Measurements from ENCODE around the gene SLC4A9. TPM values are rescaled to one million over a fixed set of nuclear protein-coding genes. Genes with fewer than 3 reads are reported as not detected.

Gene SLC4A9, protein sequence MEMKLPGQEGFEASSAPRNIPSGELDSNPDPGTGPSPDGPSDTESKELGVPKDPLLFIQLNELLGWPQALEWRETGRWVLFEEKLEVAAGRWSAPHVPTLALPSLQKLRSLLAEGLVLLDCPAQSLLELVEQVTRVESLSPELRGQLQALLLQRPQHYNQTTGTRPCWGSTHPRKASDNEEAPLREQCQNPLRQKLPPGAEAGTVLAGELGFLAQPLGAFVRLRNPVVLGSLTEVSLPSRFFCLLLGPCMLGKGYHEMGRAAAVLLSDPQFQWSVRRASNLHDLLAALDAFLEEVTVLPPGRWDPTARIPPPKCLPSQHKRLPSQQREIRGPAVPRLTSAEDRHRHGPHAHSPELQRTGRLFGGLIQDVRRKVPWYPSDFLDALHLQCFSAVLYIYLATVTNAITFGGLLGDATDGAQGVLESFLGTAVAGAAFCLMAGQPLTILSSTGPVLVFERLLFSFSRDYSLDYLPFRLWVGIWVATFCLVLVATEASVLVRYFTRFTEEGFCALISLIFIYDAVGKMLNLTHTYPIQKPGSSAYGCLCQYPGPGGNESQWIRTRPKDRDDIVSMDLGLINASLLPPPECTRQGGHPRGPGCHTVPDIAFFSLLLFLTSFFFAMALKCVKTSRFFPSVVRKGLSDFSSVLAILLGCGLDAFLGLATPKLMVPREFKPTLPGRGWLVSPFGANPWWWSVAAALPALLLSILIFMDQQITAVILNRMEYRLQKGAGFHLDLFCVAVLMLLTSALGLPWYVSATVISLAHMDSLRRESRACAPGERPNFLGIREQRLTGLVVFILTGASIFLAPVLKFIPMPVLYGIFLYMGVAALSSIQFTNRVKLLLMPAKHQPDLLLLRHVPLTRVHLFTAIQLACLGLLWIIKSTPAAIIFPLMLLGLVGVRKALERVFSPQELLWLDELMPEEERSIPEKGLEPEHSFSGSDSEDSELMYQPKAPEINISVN
- under 1 TPM in 1 of 5 donors, not detected in 4; 0.18 TPM for total RNA-seq
- 0.06 TPM for total RNA-seq (2013)
- 0 to 0.25 (median 0.05) reads per million in 29 experiments for total RNA-seq

DNA sequence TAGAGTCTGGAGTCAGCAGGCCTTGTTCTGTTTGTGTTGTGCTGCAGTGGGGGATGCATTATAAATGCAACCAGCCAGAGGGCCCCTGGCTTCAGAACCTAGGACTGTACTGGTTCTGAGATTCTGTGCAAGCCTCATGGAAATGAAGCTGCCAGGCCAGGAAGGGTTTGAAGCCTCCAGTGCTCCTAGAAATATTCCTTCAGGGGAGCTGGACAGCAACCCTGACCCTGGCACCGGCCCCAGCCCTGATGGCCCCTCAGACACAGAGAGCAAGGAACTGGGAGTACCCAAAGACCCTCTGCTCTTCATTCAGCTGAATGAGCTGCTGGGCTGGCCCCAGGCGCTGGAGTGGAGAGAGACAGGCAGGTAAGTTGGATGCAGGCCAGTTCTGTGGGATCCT, at the start of gene SLC4A9:
SLC4A9 (plus strand) TSS at position 94 of the 400 bp plus-strand sequence; CDS start at position 137, 43 bp downstream.
- peaks cover 0 to 9% of the 10 kb centered on the region in 2 experiments for H3K27me3 ChIP-seq (replicated peaks in 1 of 2; ENCODE audit: control insufficient read depth in 2 of 2, extremely low read depth in 1 of 2, insufficient read depth in 2 of 2, low read length in 1 of 2)
- H3K4me3 Mint-ChIP-seq: no peak within 1 kb of the TSS
- 100% methylated on average over 1 of the region's 2 CpGs for WGBS (ENCODE audit: insufficient coverage)
- H3K27me3 Mint-ChIP-seq: peaks cover 3 to 7% of the 10 kb centered on the region in 2 donors
- peaks cover 0 to 21% of the 10 kb centered on the region in 2 experiments for H3K4me1 ChIP-seq (ENCODE audit: control insufficient read depth in 1 of 2, extremely low read depth in 1 of 2, insufficient read depth in 2 of 2, low read length in 2 of 2)
- no peaks in the 10 kb centered on the region for H3K36me3 Mint-ChIP-seq
- H3K4me3 ChIP-seq (ENCODE audit: control insufficient read depth in 1 of 2, extremely low read depth in 1 of 2, low read length in 1 of 2): no peak within 1 kb of the TSS
- no peak within 1 kb of the TSS for H3K27ac ChIP-seq (ENCODE audit: low read length)
- no peaks in the 10 kb centered on the region for H3K9me3 ChIP-seq
- POLR2A ChIA-PET: interaction anchor here in 1 of 2 donors (0.6 kb wide), 1 partner anchor 170 kb away, joined by 3 read pairs; no protein-coding TSS in a partner anchor
- no peaks in the 10 kb centered on the region for H3K9me3 Mint-ChIP-seq
- no peak within 1 kb of the TSS for H3K27ac Mint-ChIP-seq
- CTCF ChIA-PET: interaction anchor here (0.6 to 1.2 kb wide), 5 partner anchors 8 to 93 kb away, joined by 3 to 14 read pairs (median 4); no protein-coding TSS in a partner anchor
- peaks cover 12 to 16% (median 15%) of the 10 kb centered on the region in 3 donors for H3K4me1 Mint-ChIP-seq
- DNase-seq (no peak), ATAC-seq (replicated peaks in 1 of 4) (no peak)
- no peaks in the 10 kb centered on the region for H3K36me3 ChIP-seq (ENCODE audit: control insufficient read depth in 2 of 2, extremely low read depth in 1 of 2, insufficient read depth in 1 of 2, low read length in 1 of 2)

DNA sequence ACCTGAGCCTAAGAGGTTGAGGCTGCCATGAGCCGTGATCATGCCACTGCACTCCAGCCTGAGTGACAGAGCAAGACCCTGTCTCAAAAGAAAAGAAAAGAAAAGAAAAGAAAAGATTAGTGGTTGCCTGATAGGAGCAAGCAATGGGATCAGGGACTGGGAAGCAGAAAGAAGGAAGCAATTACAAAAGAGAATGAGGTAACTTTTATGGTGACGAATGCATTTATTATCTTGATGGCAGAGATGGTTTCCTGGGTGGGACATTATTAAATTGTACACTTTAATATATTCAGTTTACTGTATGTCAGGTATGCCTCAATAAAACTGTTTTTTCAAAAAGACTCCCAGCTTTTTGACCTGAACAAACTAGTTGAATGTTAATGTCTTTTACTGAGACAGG, 49.6 kb upstream of the SLC4A9 start:
- Histone ChIP-seq H3K4me1 (ENCODE audit: control insufficient read depth in 1 of 2, extremely low read depth in 1 of 2, insufficient read depth in 2 of 2, low read length in 2 of 2) (no peaks in the 10 kb centered on the region), H3K4me3 (ENCODE audit: control insufficient read depth in 1 of 2, extremely low read depth in 1 of 2, low read length in 1 of 2) (no peak overlapping the region), H3K27ac (ENCODE audit: low read length) (no peak overlapping the region), H3K36me3 (ENCODE audit: control insufficient read depth in 2 of 2, extremely low read depth in 1 of 2, insufficient read depth in 1 of 2, low read length in 1 of 2) (no peaks in the 10 kb centered on the region), H3K9me3 (no peaks in the 10 kb centered on the region), H3K27me3 (replicated peaks in 1 of 2; ENCODE audit: control insufficient read depth in 2 of 2, extremely low read depth in 1 of 2, insufficient read depth in 2 of 2, low read length in 1 of 2) (peaks cover 0 to 4% of the 10 kb centered on the region in 2 experiments)
- ChIA-PET CTCF (interaction anchor here in 1 of 2 donors (0.6 to 0.7 kb wide), 2 partner anchors 132 to 364 kb away, joined by 4 to 7 read pairs; no protein-coding TSS in a partner anchor), POLR2A (no interaction called here)
- Mint-ChIP-seq H3K27me3 (peaks cover 4 to 5% of the 10 kb centered on the region in 2 donors), H3K4me3 (no peak overlapping the region), H3K9me3 (no peaks in the 10 kb centered on the region), H3K27ac (no peak overlapping the region), H3K36me3 (no peaks in the 10 kb centered on the region), H3K4me1 (no peaks in the 10 kb centered on the region)
- 100% methylated on average over 1 of the region's 2 CpGs for WGBS (ENCODE audit: insufficient coverage)
- ATAC-seq (replicated peaks in 1 of 4) (no peak), DNase-seq (no peak)

DNA sequence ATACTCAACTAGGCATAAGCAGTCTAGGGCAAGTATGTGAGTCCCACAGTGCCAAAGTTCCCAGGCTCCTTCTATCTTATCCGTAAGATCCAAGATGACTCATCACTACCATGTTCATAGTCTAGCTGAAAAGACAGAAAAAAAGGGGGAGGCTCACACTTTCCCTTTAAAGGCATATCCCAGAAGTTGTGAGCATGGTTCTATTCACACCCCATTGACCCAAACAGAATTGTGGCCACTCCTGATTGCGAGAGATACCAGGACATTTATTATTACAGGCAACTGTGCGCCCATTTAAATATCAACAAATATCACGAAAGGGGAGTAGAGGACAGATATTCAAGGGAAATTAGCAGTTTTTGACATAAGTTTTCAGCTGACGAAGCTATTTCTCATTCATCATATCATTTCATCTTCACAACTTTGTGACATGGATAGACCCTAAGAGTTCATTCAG, 49.0 kb upstream of the SLC4A9 start:
- Histone ChIP-seq H3K4me1 (ENCODE audit: control insufficient read depth in 1 of 2, extremely low read depth in 1 of 2, insufficient read depth in 2 of 2, low read length in 2 of 2) (no peaks in the 10 kb centered on the region), H3K27ac (ENCODE audit: low read length) (no peak overlapping the region), H3K36me3 (ENCODE audit: control insufficient read depth in 2 of 2, extremely low read depth in 1 of 2, insufficient read depth in 1 of 2, low read length in 1 of 2) (no peaks in the 10 kb centered on the region), H3K9me3 (no peaks in the 10 kb centered on the region), H3K27me3 (replicated peaks in 1 of 2; ENCODE audit: control insufficient read depth in 2 of 2, extremely low read depth in 1 of 2, insufficient read depth in 2 of 2, low read length in 1 of 2) (peaks cover 0 to 4% of the 10 kb centered on the region in 2 experiments), H3K4me3 (ENCODE audit: control insufficient read depth in 1 of 2, extremely low read depth in 1 of 2, low read length in 1 of 2) (no peak overlapping the region)
- ATAC-seq (replicated peaks in 1 of 4) (no peak), DNase-seq (no peak)
- Mint-ChIP-seq H3K9me3 (no peaks in the 10 kb centered on the region), H3K27ac (no peak overlapping the region), H3K4me3 (no peak overlapping the region), H3K27me3 (peaks cover 4 to 5% of the 10 kb centered on the region in 2 donors), H3K36me3 (no peaks in the 10 kb centered on the region), H3K4me1 (no peaks in the 10 kb centered on the region)
- POLR2A ChIA-PET: interaction anchor here in 1 of 2 donors (0.6 kb wide), 1 partner anchor 1127 kb away, joined by 3 read pairs; no protein-coding TSS in a partner anchor
- 100% methylated on average over 1 of the region's 5 CpGs for WGBS (ENCODE audit: insufficient coverage)
- CTCF ChIA-PET: interaction anchor here in 1 of 2 donors (0.6 to 1.3 kb wide), 3 partner anchors 41 to 364 kb away, joined by 3 to 7 read pairs (median 4); no protein-coding TSS in a partner anchor

DNA sequence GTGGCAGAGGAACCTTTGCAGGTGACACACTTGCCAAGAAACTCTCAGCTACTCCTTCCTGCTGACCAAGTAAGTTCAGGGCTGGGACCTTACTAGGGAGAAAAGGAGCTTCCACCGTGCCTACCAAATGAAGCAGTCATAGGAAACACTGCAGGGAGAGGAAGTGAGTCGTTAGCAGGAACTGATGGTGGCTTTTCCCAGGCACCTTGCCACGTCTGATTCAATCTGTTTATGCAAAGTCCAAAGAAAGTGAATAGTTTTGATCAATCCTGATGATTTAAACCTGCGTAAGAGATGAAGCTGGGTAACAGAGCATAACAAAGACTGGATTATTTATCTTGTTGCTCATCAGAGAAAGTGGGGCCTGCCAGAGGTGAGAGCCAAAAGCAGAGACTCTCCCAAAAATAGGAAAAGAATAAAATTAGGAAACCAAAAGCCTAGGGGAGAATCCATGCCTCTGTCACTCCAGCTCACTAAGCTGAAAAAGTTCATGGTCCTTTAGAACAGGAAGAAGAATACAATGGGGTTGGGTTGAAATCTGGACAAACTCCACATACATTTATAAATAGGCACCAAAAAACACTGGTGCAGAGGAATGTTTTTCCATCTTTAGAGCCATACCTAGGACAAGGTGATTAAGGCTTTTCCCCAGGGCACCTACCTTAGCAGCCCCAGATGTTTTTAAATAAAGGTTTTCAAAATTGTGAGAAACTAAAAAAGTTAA, 47.8 kb upstream of the SLC4A9 start:
- peaks cover 0 to 5% of the 10 kb centered on the region in 2 donors for H3K27me3 Mint-ChIP-seq
- H3K4me3 Mint-ChIP-seq: no peak overlapping the region
- ChIA-PET POLR2A (no interaction called here), CTCF (interaction anchor here in 1 of 2 donors (1.3 kb wide), 1 partner anchor 39 kb away, joined by 3 read pairs; no protein-coding TSS in a partner anchor)
- 11% methylated on average over 3 of the region's 4 CpGs for WGBS (ENCODE audit: insufficient coverage)
- H3K4me1 Mint-ChIP-seq: no peaks in the 10 kb centered on the region
- H3K27ac Mint-ChIP-seq: no peak overlapping the region
- H3K9me3 ChIP-seq: no peaks in the 10 kb centered on the region
- H3K36me3 ChIP-seq (ENCODE audit: control insufficient read depth in 2 of 2, extremely low read depth in 1 of 2, insufficient read depth in 1 of 2, low read length in 1 of 2): no peaks in the 10 kb centered on the region
- DNase-seq (no peak), ATAC-seq (replicated peaks in 1 of 4) (no peak)
- H3K4me3 ChIP-seq (ENCODE audit: control insufficient read depth in 1 of 2, extremely low read depth in 1 of 2, low read length in 1 of 2): no peak overlapping the region
- peaks cover 0 to under 1% of the 10 kb centered on the region in 2 experiments for H3K27me3 ChIP-seq (replicated peaks in 1 of 2; ENCODE audit: control insufficient read depth in 2 of 2, extremely low read depth in 1 of 2, insufficient read depth in 2 of 2, low read length in 1 of 2)
- no peaks in the 10 kb centered on the region for H3K4me1 ChIP-seq (ENCODE audit: control insufficient read depth in 1 of 2, extremely low read depth in 1 of 2, insufficient read depth in 2 of 2, low read length in 2 of 2)
- no peak overlapping the region for H3K27ac ChIP-seq (ENCODE audit: low read length)
- H3K36me3 Mint-ChIP-seq: no peaks in the 10 kb centered on the region
- no peaks in the 10 kb centered on the region for H3K9me3 Mint-ChIP-seq

DNA sequence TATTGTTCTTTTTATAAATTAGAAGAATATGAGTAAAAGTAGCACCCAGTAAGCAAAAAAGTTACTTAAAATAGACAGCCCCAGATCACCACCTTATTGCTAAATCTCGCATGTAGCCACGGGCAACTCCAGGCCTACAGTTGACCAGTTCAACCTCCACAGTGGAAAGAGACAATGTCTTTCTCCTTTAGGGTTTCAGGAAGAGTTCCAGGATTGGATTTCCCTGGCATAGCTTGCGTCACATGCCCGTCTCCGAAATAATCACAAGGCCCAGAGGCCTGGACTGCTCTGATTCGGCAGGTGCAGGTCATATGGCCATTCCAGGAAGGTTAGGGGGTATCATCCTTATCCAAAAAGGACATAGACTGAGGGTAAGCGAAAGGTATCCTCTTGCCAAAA, 47.2 kb upstream of the SLC4A9 start:
- POLR2A ChIA-PET: no interaction called here
- no peaks in the 10 kb centered on the region for H3K4me1 ChIP-seq (ENCODE audit: control insufficient read depth in 1 of 2, extremely low read depth in 1 of 2, insufficient read depth in 2 of 2, low read length in 2 of 2)
- Mint-ChIP-seq H3K4me3 (no peak overlapping the region), H3K9me3 (no peaks in the 10 kb centered on the region), H3K27me3 (peaks cover 0 to 5% of the 10 kb centered on the region in 2 donors), H3K4me1 (no peaks in the 10 kb centered on the region), H3K36me3 (no peaks in the 10 kb centered on the region), H3K27ac (no peak overlapping the region)
- DNase-seq: no peak
- no peaks in the 10 kb centered on the region for H3K27me3 ChIP-seq (replicated peaks in 1 of 2; ENCODE audit: control insufficient read depth in 2 of 2, extremely low read depth in 1 of 2, insufficient read depth in 2 of 2, low read length in 1 of 2)
- no peaks in the 10 kb centered on the region for H3K36me3 ChIP-seq (ENCODE audit: control insufficient read depth in 2 of 2, extremely low read depth in 1 of 2, insufficient read depth in 1 of 2, low read length in 1 of 2)
- 100% methylated on average over 3 of the region's 7 CpGs for WGBS (ENCODE audit: insufficient coverage)
- no peak overlapping the region for H3K27ac ChIP-seq (ENCODE audit: low read length)
- H3K4me3 ChIP-seq (ENCODE audit: control insufficient read depth in 1 of 2, extremely low read depth in 1 of 2, low read length in 1 of 2): no peak overlapping the region
- ATAC-seq (replicated peaks in 1 of 4): no peak
- H3K9me3 ChIP-seq: no peaks in the 10 kb centered on the region
- CTCF ChIA-PET: no interaction called here
